Uterus (tissue), 2 donors: ENCODE data around the gene GLP1R.

Source experiments
- CTCF ChIP-seq, 4 experiments: fragments of 200-600 bp in 2 of 4; fragments of 450-650 bp in 2 of 4; sonication (generic) in 2 of 4; IDR thresholded peaks; one replicate each; pipeline ENCODE4 v1.5.1; 2016 to 2019; ENCODE audit warnings: antibody characterized with exemption in 4 of 4, mild to moderate bottlenecking in 2 of 4, moderate library complexity in 1 of 4
- POLR2A ChIP-seq, 2 donors: fragments of 450-650 bp; IDR thresholded peaks; one replicate each; pipeline ENCODE4 v1.6.1; 2016; ENCODE audit warnings: antibody characterized with exemption in 2 of 2, mild to moderate bottlenecking in 1 of 2, moderate library complexity in 1 of 2

- TF ChIP-seq CTCF (IDR thresholded peaks at IDR 0.05) = no peak
- TF ChIP-seq POLR2A (IDR thresholded peaks at IDR 0.05) = no peak
Observed at GRCh38 chr6:39086294-39086693, 37.7 kb downstream of the GLP1R start.
